Parathyroid adenoma (tissue), 2 donors: ENCODE results near the gene MT1G.
A peak's percentile ranks its signal among the peaks of the same experiment; 100 is the strongest.

Experiments used
- H2AFZ ChIP-seq: fragments of 300-600 bp; sonication (generic); one replicate; pipeline ENCODE4 v1.7.0; 2017; ENCODE audit warnings: antibody characterized with exemption, mild to moderate bottlenecking
- H3K27ac ChIP-seq: fragments of 300-600 bp; sonication (generic); one replicate; pipeline ENCODE4 v1.7.0; 2017
- H3K27me3 ChIP-seq: fragments of 300-600 bp; sonication (generic); one replicate; pipeline ENCODE4 v1.7.0; 2017; ENCODE audit warnings: low read length; ENCODE audit not compliant: control insufficient read depth, insufficient read depth
- H3K36me3 ChIP-seq: fragments of 300-600 bp; sonication (generic); one replicate; pipeline ENCODE4 v1.7.0; 2017; ENCODE audit warnings: low read length; ENCODE audit not compliant: control insufficient read depth, insufficient read depth
- H3K4me1 ChIP-seq: fragments of 300-600 bp; sonication (generic); one replicate; pipeline ENCODE4 v1.7.0; 2017; ENCODE audit warnings: control low read depth
- H3K4me2 ChIP-seq: fragments of 300-600 bp; sonication (generic); one replicate; pipeline ENCODE4 v1.7.0; 2017; ENCODE audit warnings: low read length
- H3K4me3 ChIP-seq: fragments of 300-600 bp; sonication (generic); one replicate; pipeline ENCODE4 v1.7.0; 2017; ENCODE audit warnings: low read depth, low read length
- H3K79me2 ChIP-seq: fragments of 300-600 bp; sonication (generic); one replicate; pipeline ENCODE4 v1.7.0; 2017; ENCODE audit warnings: control low read depth
- H3K9ac ChIP-seq: fragments of 300-600 bp; sonication (generic); one replicate; pipeline ENCODE4 v1.7.0; 2017; ENCODE audit warnings: mild to moderate bottlenecking
- H3K9me3 ChIP-seq: fragments of 300-600 bp; sonication (generic); one replicate; pipeline ENCODE4 v1.7.0; 2017; ENCODE audit warnings: low read length; ENCODE audit not compliant: control insufficient read depth
- TF ChIP-seq, protein P1 (sequence below): fragments of 300-600 bp; sonication (generic); IDR thresholded peaks from one replicate; pipeline ENCODE4 v1.7.0; 2017; ENCODE audit warnings: antibody characterized with exemption, mild to moderate bottlenecking
- donor health status: primary hyperparathyroidism.

MT1G gene

GRCh38 chr16:56686758-56687157, 18.9 kb upstream of the MT1G start:
- H3K9me3 ChIP-seq = no peaks in the 10 kb centered on the region

GRCh38 chr16:56684926-56685590, 17.2 kb upstream of the MT1G start:
- H3K9me3 ChIP-seq = no peaks in the 10 kb centered on the region
- no peaks in the 10 kb centered on the region for H3K27me3 ChIP-seq
- H2AFZ ChIP-seq = peak overlapping the region; percentile 51
- H3K27ac ChIP-seq = no peak overlapping the region
- H3K9ac ChIP-seq = no peak overlapping the region
- TF ChIP-seq, protein P1, sequence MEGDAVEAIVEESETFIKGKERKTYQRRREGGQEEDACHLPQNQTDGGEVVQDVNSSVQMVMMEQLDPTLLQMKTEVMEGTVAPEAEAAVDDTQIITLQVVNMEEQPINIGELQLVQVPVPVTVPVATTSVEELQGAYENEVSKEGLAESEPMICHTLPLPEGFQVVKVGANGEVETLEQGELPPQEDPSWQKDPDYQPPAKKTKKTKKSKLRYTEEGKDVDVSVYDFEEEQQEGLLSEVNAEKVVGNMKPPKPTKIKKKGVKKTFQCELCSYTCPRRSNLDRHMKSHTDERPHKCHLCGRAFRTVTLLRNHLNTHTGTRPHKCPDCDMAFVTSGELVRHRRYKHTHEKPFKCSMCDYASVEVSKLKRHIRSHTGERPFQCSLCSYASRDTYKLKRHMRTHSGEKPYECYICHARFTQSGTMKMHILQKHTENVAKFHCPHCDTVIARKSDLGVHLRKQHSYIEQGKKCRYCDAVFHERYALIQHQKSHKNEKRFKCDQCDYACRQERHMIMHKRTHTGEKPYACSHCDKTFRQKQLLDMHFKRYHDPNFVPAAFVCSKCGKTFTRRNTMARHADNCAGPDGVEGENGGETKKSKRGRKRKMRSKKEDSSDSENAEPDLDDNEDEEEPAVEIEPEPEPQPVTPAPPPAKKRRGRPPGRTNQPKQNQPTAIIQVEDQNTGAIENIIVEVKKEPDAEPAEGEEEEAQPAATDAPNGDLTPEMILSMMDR = no peak
- H3K36me3 ChIP-seq = no peaks in the 10 kb centered on the region
- H3K4me3 ChIP-seq = no peak overlapping the region
- no peak overlapping the region for H3K4me2 ChIP-seq
- peaks cover 19% of the 10 kb centered on the region for H3K4me1 ChIP-seq
- no peaks in the 10 kb centered on the region for H3K79me2 ChIP-seq

More at GRCh38 chr16:56686758-56687157, 18.9 kb upstream of the MT1G start:
- Histone ChIP-seq H3K4me3 (no peak overlapping the region), H3K9ac (no peak overlapping the region), H3K4me2 (no peak overlapping the region), H3K4me1 (peaks cover 19% of the 10 kb centered on the region), H3K27ac (no peak overlapping the region), H3K27me3 (no peaks in the 10 kb centered on the region), H3K79me2 (no peaks in the 10 kb centered on the region), H3K36me3 (no peaks in the 10 kb centered on the region), H2AFZ (no peak overlapping the region)
- TF ChIP-seq, protein P1 = no peak

- no peak overlapping the region for H3K27ac ChIP-seq
These were observed 16.5 kb upstream of the MT1G start for GRCh38 chr16:56684256-56684925.

DNA sequence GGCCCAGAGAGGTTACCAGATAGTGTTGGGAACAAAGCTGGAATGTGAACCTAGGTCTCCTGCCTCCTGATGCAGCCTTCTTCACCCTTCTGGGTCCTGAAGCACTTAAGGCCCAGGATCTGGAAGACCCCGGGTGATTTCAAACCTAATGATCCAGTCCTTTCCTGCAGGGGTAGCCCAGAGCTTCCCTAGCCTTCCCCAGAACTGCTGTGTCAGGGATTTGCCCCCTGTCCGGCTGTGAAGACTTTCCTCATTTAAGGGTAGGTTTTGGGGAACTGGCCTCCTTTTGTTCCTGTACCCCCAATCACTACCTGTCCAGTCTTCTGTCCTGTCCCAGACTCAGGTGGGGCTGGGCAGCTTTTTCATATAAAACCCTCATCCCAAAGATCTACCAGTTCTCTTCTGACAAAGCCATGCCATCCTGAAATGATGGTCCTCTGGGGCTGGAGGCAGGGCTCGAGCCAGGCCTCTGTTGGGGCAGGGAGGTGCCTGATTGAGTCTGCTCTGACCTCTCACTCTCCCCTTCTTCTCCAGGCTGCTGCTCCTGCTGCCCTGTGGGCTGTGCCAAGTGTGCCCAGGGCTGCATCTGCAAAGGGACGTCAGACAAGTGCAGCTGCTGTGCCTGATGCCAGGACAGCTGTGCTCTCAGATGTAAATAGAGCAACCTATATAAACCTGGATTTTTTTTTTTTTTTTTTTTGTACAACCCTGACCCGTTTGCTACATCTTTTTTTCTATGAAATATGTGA, 15.7 kb upstream of the MT1G start:
- peak overlapping the region; percentile 79 for H3K27ac ChIP-seq
- H3K4me3 ChIP-seq = no peak overlapping the region
- no peaks in the 10 kb centered on the region for H3K27me3 ChIP-seq
- H3K79me2 ChIP-seq = no peaks in the 10 kb centered on the region
- no peak overlapping the region for H3K9ac ChIP-seq
- peak overlapping the region; percentile 73 for H3K4me2 ChIP-seq
- H3K9me3 ChIP-seq = no peaks in the 10 kb centered on the region
- no peaks in the 10 kb centered on the region for H3K36me3 ChIP-seq
- H2AFZ ChIP-seq = peak overlapping the region; percentile 9
- TF ChIP-seq, protein P1 = no peak
- peaks cover 19% of the 10 kb centered on the region for H3K4me1 ChIP-seq

More at GRCh38 chr16:56684256-56684925, 16.5 kb upstream of the MT1G start:
- no peaks in the 10 kb centered on the region for H3K27me3 ChIP-seq
- TF ChIP-seq, protein P1 = no peak
- peaks cover 19% of the 10 kb centered on the region for H3K4me1 ChIP-seq
- no peak overlapping the region for H3K4me3 ChIP-seq
- no peaks in the 10 kb centered on the region for H3K79me2 ChIP-seq
- no peak overlapping the region for H3K9ac ChIP-seq
- no peaks in the 10 kb centered on the region for H3K36me3 ChIP-seq
- no peak overlapping the region for H2AFZ ChIP-seq
- no peak overlapping the region for H3K4me2 ChIP-seq
- H3K9me3 ChIP-seq = no peaks in the 10 kb centered on the region
